Colon (tissue), 2 donors: ENCODE results near the gene RALGAPB.
"Not testable (repeated sequence)": the region's sequence is repeated elsewhere in the genome, so short reads cannot be mapped to it uniquely, and the experiment has no call there.

Source experiments
- FAIRE-seq: peaks from 2 replicates; lab custom pipeline; 2012; peaks lifted over from hg19 to GRCh38; lab: Jason Lieb, UNC
- donor health status: control.
- donor health status: control.

The RALGAPB gene

DNA sequence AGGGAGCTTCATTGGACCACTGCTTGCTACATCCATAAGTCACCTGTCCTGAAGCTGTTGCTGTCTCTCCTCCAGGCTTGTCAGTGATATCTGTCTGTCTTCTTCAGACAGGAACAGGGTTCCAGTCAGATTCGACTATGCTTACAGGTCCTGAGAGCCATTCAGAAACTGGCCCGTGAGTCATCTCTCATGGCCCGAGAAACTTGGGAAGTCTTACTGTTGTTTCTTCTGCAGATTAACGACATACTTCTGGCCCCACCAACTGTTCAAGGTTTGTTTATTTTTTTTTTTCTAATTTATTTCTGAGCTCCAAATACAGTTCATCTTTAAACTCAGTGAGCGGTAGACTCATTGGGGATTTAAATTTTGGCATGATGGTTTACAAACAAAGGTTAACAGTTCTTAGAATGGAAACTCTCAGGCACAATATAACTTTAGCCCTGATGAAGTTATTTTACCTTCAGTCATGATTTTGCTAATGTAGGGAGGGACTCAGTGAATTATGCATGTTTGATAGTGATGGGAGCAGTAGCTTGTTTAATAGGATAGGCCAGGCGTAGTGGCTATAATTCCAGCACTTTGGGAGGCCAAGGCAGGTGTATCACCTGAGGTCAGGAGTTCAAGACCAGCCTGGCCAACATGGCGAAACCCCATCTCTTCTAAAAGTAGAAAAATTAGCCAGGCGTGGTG is 24.7 kb downstream of the RALGAPB start:
- FAIRE-seq: no peak

DNA sequence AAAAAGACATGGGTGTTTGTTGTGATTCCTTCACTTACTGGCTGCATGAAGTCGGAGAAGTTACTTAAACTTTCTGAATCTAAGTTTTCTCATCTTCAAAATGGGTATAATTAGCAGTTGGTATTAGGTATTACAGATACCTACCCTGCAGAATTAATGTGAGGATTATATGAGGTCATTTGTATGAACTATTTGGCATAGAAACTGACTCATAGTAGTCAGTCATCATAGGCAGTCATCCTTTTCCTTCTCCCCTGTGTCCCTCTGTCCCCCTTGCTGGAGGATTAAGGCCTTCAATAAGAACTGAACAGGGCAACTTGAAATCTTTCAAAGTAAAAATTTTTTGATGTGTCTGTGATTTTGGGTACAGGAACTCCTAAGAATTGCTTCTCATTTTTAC is 26.3 kb downstream of the RALGAPB start:
- FAIRE-seq: no peak

DNA sequence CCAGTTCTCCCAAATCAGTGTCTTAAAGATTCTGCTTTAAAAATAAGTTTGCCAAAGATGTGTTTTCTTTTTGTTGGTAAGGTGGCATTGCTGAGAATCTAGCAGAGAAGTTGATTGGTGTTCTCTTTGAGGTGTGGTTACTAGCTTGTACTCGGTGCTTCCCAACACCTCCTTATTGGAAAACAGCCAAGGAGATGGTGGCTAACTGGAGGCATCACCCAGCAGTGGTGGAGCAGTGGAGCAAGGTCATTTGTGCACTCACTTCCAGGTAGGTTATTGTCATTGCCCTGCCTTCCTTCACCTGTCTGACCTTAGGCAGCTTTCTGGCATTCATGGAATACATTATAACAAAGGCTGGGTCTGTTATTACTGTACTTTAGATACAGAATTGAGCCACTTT is 26.7 kb downstream of the RALGAPB start:
- FAIRE-seq: no peak

DNA sequence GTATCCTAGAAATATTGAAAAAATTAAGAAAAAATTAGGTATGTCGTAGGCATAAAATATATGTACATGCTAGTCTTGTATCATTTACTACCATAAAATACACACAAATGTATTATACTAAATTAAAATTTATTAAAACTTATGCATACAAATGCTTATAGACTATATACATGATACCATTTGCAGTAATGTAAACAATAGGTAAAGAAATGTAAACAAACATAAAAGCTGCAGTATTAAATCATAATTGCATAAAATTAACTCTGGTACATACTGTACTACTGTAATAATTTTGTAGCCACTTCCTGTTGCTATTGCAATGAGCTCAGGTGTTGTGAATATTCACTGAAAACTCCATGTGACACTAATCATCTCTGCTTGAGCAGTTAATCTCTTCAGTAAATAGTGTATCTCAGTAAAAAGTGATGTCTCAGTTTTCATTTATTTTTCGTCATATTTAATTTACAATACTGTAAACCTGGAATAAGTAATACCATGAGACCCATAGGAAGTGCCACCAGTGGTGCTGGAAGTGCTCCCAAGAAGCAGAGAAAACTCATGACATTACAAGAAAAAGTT is 29.3 kb downstream of the RALGAPB start:
- no peak for FAIRE-seq

DNA sequence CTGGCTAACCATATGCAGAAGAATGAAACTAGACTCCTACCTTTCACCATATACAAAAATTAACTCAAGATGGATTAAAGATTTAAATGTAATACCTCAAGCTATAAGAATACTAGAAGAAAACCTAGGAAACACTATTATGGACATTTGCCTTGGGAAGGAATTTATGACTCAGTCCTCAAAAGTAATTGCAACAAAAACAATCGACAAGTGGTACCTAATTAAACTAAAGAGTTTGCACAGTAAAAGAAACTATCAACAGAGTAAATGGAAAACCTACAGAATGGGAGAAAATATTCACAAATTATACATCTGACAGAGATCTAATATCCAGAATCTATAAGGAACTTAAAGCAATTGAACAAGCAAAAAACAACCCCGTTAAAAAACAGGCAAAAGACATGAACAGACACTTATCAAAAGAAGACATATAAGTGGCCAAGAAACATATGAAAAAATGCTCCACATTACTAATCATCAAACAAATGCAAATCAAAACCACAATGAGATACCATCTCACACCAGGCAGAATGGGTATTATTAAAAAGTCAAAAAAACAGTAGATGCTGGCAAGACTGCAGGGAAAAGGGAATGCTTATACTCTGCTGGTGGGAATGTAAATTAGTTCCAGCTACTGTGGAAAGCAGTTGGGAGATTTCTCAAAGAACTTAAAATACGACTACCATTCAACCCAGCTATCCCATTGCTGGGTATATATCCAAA is 31.9 kb downstream of the RALGAPB start:
- no peak for FAIRE-seq

DNA sequence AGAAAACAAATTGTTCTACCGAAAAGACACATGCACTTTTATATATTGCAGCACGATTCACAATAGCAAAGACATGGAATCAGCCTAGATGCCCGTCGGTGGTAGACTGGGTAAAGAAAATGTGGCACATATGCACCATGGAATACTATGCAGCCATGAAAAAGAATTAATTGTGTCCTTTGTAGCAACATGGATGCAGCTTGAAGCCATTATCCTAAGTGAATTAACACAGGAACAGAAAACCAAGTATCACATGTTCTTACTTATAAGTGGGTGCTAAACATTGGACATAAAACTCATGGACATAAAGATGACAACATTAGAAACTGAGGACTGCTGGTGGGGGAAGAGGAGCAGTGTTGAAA is 32.4 kb downstream of the RALGAPB start:
- FAIRE-seq: no peak

DNA sequence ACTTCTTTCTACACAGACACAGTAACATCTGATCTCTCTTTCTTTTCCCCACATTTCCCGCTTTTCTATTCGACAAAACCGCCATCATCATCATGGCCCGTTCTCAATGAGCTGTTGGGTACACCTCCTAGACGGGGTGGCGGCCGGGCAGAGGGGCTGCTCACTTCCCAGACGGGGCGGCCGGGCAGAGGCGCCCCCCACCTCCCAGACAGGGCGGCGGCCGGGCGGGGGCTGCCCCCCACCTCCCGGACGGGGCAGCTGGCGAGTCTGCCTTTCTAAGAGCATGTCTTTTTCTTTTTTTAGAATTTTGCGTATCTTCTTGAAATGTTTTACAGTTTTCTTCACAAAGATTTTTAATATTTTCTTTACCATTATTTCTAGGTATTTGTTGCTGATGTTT is 39.1 kb downstream of the RALGAPB start:
- not testable (repeated sequence) for FAIRE-seq

DNA sequence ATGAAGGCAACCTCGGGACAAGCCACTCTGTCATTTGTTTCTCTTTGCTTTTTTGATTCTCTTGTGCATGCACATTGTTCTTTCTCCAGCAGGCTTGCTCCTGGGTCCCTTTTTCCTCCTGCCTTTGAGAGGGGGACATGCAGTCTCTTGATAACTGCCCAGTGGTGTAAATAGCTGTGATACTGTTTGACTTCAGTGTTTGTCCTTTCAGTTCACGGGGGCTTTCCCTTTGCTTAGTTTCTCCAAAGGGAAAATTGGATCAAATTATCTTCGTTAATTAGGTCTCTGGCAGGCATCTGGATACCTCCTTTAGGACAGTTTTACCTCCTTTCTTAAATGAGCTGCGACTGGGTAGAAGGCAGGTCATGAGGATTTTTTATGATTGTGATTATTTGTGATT is 41.5 kb downstream of the RALGAPB start:
- no peak for FAIRE-seq

DNA sequence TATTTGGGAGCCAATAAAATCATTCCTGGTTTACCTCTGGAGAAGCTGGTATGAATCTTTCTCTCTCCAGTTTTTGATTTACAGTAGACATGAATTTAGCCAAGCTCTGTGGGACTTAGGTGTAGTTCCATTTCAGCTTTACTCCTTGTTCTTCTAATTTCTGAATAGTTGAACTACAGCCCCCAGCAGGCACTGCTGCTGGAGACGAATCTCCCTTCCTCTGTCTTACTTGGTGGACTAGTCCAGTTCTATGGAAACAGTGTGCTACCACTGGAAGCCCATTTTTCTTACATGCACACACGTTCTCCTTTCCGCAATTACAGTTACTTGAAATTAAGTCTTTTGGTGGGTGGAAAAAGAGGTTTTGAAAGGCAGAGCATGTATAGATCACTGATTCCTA is 42.3 kb downstream of the RALGAPB start:
- FAIRE-seq: no peak

DNA sequence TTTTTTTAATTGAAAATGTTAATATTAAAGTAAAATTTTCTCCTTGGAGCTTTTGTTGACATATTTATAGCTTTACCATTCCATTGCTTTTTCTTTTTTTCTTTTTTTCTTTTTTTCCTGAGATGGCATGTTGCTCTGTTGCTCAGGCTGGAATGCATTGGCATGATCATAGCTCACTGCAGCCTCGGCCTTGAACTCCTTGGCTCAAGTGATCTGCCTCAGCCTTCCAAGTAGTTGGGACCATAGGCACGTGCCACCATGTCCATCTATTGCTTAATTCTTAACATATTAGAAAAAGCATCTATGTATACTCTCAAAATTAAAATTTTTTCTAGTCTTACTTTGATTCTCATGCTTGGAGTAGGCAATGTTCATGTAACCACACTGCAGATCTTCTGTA is 43.0 kb downstream of the RALGAPB start:
- FAIRE-seq: no peak

DNA sequence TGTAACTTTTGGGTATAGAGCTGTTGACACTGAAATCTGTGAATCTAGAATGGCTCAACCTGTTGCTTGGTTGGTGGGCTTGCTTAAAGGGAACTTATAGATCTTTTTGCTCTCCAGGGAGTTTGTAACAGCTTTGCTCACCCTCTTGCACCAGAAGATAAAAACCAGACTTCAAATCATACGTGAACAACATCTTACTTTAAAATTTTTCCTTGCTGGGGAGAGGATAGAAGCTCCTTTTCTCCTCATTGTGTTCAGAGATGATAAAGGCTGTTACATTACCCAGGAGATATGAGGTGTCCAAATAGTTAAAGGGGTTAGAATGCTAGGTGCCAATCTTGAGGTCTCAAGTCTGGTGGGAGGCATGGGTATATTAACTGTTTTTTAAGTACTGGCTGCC is 46.8 kb downstream of the RALGAPB start:
- no peak for FAIRE-seq

DNA sequence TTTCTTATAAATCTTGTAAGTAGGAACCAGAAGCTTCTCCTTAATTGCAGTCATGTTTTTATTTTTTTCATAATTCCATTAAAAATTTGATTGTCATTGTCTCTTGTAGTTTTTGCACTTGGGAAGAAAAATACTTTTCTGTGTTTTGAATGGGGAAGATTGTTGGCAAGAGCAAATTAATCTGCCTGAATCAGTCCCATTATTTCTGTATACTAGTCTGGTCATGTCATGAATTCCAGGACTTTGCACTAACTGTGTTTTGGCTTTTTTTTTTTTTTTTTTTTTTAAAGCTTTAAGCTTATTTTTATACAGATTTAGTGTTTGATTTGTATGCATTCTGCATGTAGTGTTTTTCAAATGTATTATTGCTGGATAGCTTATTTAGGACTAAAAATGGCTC is 47.6 kb downstream of the RALGAPB start:
- no peak for FAIRE-seq

DNA sequence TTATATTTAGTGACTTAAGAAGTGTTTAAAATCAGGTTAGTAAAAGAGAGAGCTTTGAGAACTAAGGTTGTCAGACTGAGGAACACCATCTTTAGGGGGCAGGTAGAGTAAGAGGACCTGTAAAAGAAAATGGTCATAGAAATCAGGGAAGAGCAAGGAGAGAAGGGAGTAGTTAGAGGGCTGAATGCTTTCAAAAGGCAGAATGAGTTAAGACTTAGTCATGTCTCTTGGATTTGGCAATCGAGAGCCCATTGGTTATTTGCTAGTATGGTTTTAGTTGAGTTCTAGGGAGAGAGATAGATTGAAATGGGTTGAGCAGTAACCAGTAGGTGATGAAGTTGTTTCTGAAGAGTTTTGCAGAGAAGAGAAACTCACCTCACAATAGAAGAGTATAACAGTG is 51.1 kb downstream of the RALGAPB start:
- FAIRE-seq: no peak

DNA sequence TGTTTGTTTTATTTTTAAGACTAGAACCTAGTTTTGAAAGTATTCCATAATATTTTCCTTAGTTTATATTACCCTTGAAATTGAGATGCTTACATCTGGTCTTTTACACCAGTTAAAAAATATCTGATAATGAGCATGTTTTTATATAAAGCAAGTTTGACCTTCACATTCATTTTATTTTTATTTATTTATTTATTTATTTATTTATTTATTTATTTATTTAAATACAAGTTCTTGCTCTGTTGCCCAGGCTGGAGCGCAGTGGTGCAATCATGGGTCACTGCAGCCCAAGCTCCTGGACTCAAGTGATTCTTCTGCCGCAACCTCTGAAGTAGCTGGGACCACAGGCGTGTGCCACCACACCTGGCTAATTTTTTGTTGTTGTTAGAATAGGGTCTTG is 55.5 kb downstream of the RALGAPB start:
- FAIRE-seq: no peak

DNA sequence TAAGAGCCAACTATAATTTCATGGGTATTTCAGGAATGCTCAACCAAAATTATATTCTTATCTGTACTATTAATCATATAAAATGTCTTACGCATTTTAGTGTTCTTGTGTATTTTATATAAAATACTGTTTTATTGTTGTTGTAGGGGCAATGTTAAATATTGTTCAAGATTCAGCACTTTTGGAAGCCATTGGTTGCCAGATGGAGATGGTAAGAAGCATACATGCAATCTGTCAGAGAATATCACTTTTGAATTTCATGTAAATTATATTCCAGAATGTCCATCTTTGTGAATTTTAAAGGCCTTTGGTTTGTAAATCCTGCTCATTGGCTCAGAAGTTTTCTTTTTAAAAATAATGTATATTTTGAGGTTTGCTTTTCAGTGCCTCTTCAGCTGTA is 58.4 kb downstream of the RALGAPB start:
- no peak for FAIRE-seq

DNA sequence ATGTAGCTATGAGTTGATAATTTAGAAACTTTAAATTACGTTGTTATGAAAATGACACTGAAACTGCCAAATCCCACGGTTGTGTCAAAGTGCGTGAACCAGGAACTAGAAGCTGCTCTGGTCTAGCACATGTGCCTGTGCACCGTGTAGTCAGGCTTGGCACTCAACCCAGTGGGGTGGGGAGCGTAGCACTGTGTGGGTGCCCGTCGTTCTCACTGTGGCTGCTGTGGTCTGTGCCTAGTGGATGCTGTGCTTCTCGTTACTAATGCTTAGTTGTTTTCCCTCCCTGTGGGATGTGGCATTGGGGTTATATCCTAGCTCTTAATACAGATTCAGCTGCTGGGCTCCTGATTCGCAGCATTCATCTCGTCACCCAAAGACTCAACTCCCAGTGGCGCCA is 62.1 kb downstream of the RALGAPB start:
- no peak for FAIRE-seq

DNA sequence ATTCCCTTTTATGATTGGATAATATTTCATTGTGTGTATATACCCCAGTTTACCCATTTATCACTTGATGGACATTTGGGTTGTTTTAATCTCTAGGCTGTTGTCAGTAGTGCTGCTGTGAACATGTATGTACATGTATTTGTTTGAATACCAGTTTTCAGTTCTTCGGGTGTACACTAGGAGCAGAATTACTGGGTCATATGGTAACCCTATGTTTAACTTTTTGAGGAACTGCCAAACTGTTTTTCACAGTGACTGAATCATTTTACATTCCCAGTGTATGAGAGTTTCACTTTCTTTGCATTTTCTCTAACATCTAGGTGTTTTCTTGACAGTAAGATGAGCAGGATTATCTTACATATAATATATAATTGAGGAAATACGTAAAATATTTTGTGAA is 63.7 kb downstream of the RALGAPB start:
- no peak for FAIRE-seq

DNA sequence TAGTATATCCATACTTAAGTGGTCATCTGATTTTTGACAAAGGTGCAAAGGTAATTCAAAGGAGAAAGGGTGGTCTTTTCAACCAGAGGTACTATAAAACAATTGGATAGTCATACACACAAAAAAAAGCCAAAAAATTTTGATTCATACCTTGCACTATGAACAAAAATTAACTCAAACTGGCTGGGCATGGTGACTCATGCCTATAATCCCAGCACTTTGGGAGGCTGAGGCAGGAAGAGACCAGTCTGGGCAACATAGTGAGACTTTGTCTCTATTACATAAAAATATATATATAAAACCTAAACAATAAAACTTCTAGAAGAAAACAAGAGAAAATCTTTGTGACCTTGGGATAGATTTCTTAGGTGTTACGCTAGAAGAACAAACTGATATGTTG is 64.5 kb downstream of the RALGAPB start:
- FAIRE-seq: no peak

DNA sequence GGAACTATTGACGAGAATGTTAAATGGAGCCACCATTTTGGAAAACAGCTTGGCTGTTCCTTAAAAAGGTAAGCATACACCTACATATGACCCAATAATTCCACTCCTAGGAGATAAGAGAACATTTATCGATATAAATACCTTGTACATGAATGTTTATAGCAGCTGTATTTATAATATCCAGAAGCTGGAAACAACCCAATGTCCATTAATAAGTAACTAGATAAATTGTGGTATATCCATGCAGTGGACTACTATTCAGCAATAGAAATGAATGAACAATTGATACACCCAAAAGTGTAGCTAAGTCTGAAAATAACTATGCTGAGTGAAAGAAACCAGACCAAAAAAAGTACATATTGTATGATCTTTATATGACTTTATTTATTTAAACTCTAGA is 66.1 kb downstream of the RALGAPB start:
- no peak for FAIRE-seq

DNA sequence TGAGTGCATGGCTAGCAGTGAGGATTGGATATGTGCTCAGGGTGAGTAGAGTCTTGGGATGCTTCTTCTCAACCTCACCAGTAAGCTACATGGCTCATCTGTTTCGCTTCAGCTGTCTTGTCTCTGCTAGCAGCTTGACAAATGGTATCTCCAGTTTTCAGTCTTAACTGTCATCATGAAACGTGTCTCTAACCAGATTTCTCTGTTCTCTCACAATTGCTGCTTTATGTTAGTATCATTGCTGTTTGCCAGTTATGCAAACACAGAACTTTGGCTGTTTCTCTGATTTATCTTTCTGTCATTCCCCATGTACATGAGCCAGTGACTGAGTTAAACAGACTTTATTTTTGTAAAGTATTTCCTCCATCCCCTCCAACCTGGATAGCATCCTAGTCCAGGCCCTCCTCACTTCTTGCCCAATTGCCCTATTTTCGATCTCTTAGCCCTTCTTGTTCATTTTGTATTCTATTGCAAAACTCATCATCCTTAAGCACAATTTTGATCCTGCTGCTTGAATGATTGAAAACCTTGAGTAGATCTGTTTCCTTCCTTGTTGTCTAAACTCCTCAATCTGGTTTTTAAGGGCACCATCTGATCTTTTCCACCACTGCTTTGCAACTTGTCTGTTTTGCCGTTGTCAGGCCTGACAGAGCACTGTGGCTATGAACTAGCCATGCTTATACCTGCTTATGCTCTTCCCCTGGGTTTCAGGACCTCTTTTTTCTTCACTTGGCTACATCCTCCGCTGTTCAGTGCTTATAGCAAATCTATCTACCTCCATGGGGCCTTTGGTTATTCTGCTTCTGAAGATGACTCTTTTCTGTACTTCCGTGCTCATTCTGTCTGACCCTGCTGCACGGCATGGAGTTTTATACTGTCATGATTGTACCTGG is 70.6 kb downstream of the RALGAPB start:
- no peak for FAIRE-seq

DNA sequence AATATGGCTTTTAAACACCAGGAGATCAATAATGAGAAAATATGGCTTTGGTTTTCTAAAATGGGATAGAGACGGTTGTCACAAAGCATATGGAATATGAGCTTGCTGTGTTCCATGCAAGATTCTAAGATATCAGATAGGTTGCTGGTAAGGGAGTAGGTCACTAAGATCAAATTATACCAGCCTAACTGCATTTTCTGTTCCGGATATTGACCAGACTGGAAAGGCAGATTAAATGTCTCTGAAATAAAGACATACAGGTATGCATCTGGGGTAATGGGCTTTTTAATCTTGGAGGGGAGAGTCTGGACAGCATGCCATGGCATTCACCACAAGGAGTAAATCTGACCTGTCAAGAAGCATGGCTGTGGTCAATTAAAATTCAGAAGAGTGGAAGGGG is 73.1 kb downstream of the RALGAPB start:
- FAIRE-seq: no peak

DNA sequence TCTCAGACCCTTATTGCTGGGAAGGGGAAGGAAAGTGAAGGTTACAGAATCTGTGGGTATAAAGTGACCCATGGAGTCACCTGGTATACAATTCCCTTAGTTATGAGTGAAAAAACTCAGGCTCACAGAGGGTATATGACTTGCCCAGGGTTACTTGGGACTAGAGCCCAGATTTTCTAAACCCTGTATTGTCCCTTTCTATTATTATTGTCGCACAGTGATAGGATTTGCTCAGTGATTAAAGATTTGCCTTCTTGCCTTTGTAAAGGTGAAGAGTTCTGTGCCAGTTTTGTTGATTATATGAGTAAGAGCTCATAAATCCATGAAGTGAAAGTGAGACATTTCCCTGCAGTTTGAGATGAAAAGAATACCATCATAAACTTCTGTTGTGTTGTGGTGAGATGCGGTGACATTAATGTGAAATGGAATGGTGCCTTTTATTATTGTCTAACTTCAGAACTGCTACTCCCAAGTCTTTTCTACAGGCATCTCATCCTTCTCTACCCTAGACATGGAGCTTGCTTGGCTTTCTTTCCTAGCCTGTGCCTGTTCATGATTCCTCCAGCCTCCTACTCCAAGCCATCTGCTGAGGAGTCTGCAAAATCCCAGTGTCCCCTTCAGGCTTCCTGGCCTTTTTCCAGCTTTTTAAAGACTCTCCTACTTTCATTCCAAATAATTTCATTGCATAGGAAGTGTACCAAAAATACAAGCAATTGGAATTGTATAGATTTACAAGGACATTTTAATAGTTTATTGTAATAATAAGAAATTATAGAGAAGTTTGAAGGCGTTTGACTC is 74.8 kb downstream of the RALGAPB start:
- no peak for FAIRE-seq
